Measurements from ENCODE around the gene C11orf86.

GRCh38 chr11:67002297-67002913 lies 27.3 kb downstream of the C11orf86 start:
- TF ChIP-seq CTCF (IDR thresholded peaks at IDR 0.05 in 2 of 3, conservative IDR thresholded peaks at IDR 0.05 in 1 of 3; ENCODE audit: borderline replicate concordance in 1 of 3, insufficient read depth in 1 of 3, low read depth in 2 of 3, low read length in 2 of 3), result no peak
- no peak for TF ChIP-seq POLR2A (IDR thresholded peaks at IDR 0.05; ENCODE audit: borderline replicate concordance, extremely low read depth, insufficient read depth, insufficient read length)
- TF ChIP-seq RAD21 (IDR thresholded peaks at IDR 0.05; ENCODE audit: low read depth), result no peak
- no peak for TF ChIP-seq MAX (IDR thresholded peaks at IDR 0.05)
- TF ChIP-seq ELF1 (IDR thresholded peaks at IDR 0.05; ENCODE audit: borderline replicate concordance, low read depth), result no peak
- no peak for TF ChIP-seq EZH2 (IDR thresholded peaks at IDR 0.05)
- TF ChIP-seq EGR1 (IDR thresholded peaks at IDR 0.05; ENCODE audit: low read depth), result no peak
- TF ChIP-seq JUND (IDR thresholded peaks at IDR 0.05), result no peak
